Measurements from ENCODE around the gene TM9SF3. TPM values are rescaled to one million over a fixed set of nuclear protein-coding genes. Genes with fewer than 3 reads are reported as not detected.

Gene TM9SF3
- total RNA-seq, 1 donor from 2014 or later = 151 TPM

DNA sequence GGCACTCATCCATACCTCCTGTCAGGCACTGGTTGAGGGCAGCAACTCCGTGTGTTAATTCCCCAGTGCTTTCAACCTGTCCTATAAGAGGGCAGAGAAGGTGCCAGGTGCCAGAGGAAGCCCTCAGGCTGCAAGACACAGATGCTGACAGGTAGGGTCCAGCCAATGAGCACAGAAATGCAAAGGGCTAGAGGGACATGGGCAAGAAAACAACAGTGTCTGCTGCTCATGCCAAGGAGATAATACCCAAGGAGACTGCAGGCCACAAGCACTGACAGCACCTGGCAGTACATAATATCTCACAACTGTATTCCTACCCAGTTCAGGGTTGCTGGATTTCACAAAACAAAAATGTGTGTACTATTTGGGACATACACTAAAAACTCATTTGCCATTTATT lies 38.4 kb upstream of the TM9SF3 start:
- Mint-ChIP-seq H3K4me3 (ENCODE audit: unreplicated experiment) (no peak overlapping the region), H3K4me1 (ENCODE audit: unreplicated experiment) (no peaks in the 10 kb centered on the region), H3K9me3 (ENCODE audit: unreplicated experiment) (no peaks in the 10 kb centered on the region), H3K27ac (ENCODE audit: unreplicated experiment) (no peak overlapping the region), H3K36me3 (ENCODE audit: unreplicated experiment) (no peaks in the 10 kb centered on the region), H3K27me3 (ENCODE audit: unreplicated experiment) (peaks cover 8% of the 10 kb centered on the region)
- TF ChIP-seq, protein P1, sequence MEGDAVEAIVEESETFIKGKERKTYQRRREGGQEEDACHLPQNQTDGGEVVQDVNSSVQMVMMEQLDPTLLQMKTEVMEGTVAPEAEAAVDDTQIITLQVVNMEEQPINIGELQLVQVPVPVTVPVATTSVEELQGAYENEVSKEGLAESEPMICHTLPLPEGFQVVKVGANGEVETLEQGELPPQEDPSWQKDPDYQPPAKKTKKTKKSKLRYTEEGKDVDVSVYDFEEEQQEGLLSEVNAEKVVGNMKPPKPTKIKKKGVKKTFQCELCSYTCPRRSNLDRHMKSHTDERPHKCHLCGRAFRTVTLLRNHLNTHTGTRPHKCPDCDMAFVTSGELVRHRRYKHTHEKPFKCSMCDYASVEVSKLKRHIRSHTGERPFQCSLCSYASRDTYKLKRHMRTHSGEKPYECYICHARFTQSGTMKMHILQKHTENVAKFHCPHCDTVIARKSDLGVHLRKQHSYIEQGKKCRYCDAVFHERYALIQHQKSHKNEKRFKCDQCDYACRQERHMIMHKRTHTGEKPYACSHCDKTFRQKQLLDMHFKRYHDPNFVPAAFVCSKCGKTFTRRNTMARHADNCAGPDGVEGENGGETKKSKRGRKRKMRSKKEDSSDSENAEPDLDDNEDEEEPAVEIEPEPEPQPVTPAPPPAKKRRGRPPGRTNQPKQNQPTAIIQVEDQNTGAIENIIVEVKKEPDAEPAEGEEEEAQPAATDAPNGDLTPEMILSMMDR (IDR thresholded peaks at IDR 0.05) = no peak
- no peak for DNase-seq (ENCODE audit: extremely low spot score, unreplicated experiment)

DNA sequence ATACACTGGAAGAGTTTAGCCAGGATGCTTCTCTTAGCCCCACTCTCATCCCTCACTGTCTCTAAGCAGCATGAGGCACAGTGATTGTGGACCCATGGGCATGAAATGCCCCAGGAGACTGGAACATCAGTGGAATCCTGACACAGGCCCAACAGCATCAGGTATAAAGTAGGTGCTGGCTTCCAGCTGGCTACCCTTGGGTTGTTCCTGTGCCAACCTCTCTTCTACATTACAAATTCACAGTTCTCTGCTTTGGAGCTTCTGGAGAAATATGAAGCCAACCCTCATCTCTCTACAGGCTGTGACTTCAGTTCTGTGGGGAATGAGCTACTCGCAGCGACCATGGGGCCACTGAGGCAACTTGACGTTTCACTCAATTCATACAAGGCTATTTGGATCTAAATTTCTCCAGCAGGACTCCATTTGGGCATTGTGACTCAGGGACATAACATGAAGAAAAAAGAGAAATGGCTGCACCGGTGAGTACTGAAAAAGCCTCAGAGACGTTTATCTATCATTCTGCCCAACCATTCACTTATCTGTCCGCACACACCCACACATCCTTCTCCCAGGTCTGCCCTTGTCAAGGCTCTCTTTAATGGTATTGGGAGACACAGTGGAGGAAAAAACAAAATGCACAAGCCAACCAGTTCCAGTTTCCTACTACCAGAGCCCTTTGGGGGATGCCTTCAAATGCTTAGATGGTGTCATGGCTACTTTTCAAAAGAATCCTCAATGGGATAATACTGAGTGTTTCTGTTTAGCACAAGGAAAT lies 35.4 kb upstream of the TM9SF3 start:
- H3K4me3 Mint-ChIP-seq (ENCODE audit: unreplicated experiment) = no peak overlapping the region
- H3K27me3 Mint-ChIP-seq (ENCODE audit: unreplicated experiment) = peaks cover 4% of the 10 kb centered on the region
- TF ChIP-seq, protein P1 (IDR thresholded peaks at IDR 0.05) = no peak
- no peak overlapping the region for H3K27ac Mint-ChIP-seq (ENCODE audit: unreplicated experiment)
- no peaks in the 10 kb centered on the region for H3K36me3 Mint-ChIP-seq (ENCODE audit: unreplicated experiment)
- DNase-seq (ENCODE audit: extremely low spot score, unreplicated experiment) = no peak
- H3K4me1 Mint-ChIP-seq (ENCODE audit: unreplicated experiment) = no peaks in the 10 kb centered on the region
- H3K9me3 Mint-ChIP-seq (ENCODE audit: unreplicated experiment) = no peaks in the 10 kb centered on the region

- TF ChIP-seq, protein P1 (IDR thresholded peaks at IDR 0.05) = no peak
- Mint-ChIP-seq H3K36me3 (ENCODE audit: unreplicated experiment) (no peaks in the 10 kb centered on the region), H3K4me1 (ENCODE audit: unreplicated experiment) (no peaks in the 10 kb centered on the region), H3K9me3 (ENCODE audit: unreplicated experiment) (no peaks in the 10 kb centered on the region), H3K4me3 (ENCODE audit: unreplicated experiment) (no peak overlapping the region), H3K27me3 (ENCODE audit: unreplicated experiment) (peaks cover 4% of the 10 kb centered on the region), H3K27ac (ENCODE audit: unreplicated experiment) (no peak overlapping the region)
- DNase-seq (ENCODE audit: extremely low spot score, unreplicated experiment) = no peak
These were observed 33.3 kb upstream of the TM9SF3 start for GRCh38 chr10:96619796-96620773.

- no peaks in the 10 kb centered on the region for H3K36me3 Mint-ChIP-seq (ENCODE audit: unreplicated experiment)
- no peak overlapping the region for H3K27ac Mint-ChIP-seq (ENCODE audit: unreplicated experiment)
- H3K4me1 Mint-ChIP-seq (ENCODE audit: unreplicated experiment) = no peaks in the 10 kb centered on the region
- TF ChIP-seq, protein P1 (IDR thresholded peaks at IDR 0.05) = no peak
- H3K27me3 Mint-ChIP-seq (ENCODE audit: unreplicated experiment) = peaks cover 4% of the 10 kb centered on the region
- no peak for DNase-seq (ENCODE audit: extremely low spot score, unreplicated experiment)
- H3K9me3 Mint-ChIP-seq (ENCODE audit: unreplicated experiment) = no peaks in the 10 kb centered on the region
- H3K4me3 Mint-ChIP-seq (ENCODE audit: unreplicated experiment) = no peak overlapping the region
These were observed 32.3 kb upstream of the TM9SF3 start for GRCh38 chr10:96619120-96619519.

- Mint-ChIP-seq H3K4me3 (ENCODE audit: unreplicated experiment) (no peak overlapping the region), H3K9me3 (ENCODE audit: unreplicated experiment) (no peaks in the 10 kb centered on the region), H3K27me3 (ENCODE audit: unreplicated experiment) (peaks cover 2% of the 10 kb centered on the region), H3K36me3 (ENCODE audit: unreplicated experiment) (no peaks in the 10 kb centered on the region), H3K27ac (ENCODE audit: unreplicated experiment) (no peak overlapping the region), H3K4me1 (ENCODE audit: unreplicated experiment) (no peaks in the 10 kb centered on the region)
- DNase-seq (ENCODE audit: extremely low spot score, unreplicated experiment) = no peak
- TF ChIP-seq, protein P1 (IDR thresholded peaks at IDR 0.05) = no peak
These were observed 31.8 kb upstream of the TM9SF3 start for GRCh38 chr10:96618653-96619052.
